ENCODE data around the gene MTCL3.
"Not testable (repeated sequence)": the region's sequence is repeated elsewhere in the genome, so short reads cannot be mapped to it uniquely, and the experiment has no call there.

The MTCL3 gene

DNA sequence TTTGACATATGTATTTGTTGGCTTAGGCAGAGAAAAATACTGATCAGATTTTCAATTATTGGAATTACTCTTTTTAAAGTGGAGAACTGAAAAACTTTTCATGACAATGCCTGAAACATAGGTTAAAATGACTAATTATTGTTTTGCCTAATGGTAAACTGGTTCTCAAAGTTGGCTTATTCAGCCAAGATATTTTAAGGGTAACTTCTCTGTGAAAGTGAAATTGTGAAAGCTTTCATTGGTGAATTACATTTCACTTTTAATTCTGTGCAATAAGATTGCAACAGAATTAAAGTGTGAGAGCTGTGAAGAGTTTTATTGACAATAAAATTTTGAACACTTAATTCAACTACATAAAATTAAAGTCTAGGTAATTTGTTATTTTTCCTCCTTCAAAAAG is 84.5 kb downstream of the MTCL3 start:
- Mint-ChIP-seq H3K4me3 (no peak overlapping the region), H3K36me3 (ENCODE audit: low read depth) (peaks cover 11% of the 10 kb centered on the region), H3K27ac (no peak overlapping the region), H3K27me3 (ENCODE audit: low read depth, poor library complexity) (no peaks in the 10 kb centered on the region), H3K4me1 (no peaks in the 10 kb centered on the region), H3K9me3 (peaks cover 15% of the 10 kb centered on the region)
- no peak for DNase-seq
- TF ChIP-seq, protein P1, sequence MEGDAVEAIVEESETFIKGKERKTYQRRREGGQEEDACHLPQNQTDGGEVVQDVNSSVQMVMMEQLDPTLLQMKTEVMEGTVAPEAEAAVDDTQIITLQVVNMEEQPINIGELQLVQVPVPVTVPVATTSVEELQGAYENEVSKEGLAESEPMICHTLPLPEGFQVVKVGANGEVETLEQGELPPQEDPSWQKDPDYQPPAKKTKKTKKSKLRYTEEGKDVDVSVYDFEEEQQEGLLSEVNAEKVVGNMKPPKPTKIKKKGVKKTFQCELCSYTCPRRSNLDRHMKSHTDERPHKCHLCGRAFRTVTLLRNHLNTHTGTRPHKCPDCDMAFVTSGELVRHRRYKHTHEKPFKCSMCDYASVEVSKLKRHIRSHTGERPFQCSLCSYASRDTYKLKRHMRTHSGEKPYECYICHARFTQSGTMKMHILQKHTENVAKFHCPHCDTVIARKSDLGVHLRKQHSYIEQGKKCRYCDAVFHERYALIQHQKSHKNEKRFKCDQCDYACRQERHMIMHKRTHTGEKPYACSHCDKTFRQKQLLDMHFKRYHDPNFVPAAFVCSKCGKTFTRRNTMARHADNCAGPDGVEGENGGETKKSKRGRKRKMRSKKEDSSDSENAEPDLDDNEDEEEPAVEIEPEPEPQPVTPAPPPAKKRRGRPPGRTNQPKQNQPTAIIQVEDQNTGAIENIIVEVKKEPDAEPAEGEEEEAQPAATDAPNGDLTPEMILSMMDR (IDR thresholded peaks at IDR 0.05) = no peak

GRCh38 chr6:127428562-127428961 is 90.6 kb downstream of the MTCL3 start:
- H3K4me1 Mint-ChIP-seq; H3K27ac Mint-ChIP-seq; DNase-seq; H3K27me3 Mint-ChIP-seq (ENCODE audit: low read depth, poor library complexity); H3K4me3 Mint-ChIP-seq: not testable (repeated sequence)
- Mint-ChIP-seq H3K36me3 (ENCODE audit: low read depth) (peaks cover 20% of the 10 kb centered on the region), H3K9me3 (peaks cover 37% of the 10 kb centered on the region)

DNA sequence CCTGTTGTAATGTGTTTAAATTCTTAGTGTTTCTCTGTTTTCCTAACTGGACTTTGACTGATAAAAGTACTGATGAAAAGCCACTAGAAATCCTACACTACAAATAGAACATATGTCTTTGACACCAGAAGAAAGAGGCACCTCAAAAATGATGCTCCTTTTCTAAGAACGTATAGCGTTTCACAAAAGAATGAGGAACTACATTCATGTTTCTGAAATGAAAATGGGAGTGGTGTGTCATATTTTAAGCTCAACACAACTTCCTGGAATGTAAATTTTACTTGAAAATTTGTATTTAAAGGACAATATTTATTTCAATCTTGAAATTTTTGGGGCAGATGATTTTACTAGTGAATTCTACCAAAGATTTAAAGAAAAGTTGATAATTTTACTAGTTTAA is 95.2 kb downstream of the MTCL3 start:
- Mint-ChIP-seq H3K36me3 (ENCODE audit: low read depth) (peaks cover 9% of the 10 kb centered on the region), H3K4me3 (no peak overlapping the region), H3K27me3 (ENCODE audit: low read depth, poor library complexity) (peaks cover 2% of the 10 kb centered on the region), H3K9me3 (peaks cover 14% of the 10 kb centered on the region), H3K27ac (no peak overlapping the region), H3K4me1 (peaks cover 5% of the 10 kb centered on the region)
- DNase-seq = no peak
- TF ChIP-seq, protein P1 (IDR thresholded peaks at IDR 0.05) = no peak
